GM13976 (cell line): ENCODE results near the gene NCOA7.

Experiments used
- DNase-seq: peaks from one replicate; pipeline ENCODE4 v3.0.0; 2012; ENCODE audit warnings: low spot score
- in situ Hi-C: fragments of 300-500 bp; cut with MboI; formaldehyde crosslinking; loops from one replicate; pipeline ENCODE4 v1.12.0; 2022; ENCODE audit warnings: low sequenced_read_pairs, mixed read lengths, inconsistent platforms; ENCODE audit not compliant: unreplicated experiment
- TF ChIP-seq, protein P1 (sequence below): IDR thresholded peaks from 2 replicates; pipeline ENCODE4 v1.5.1; 2012; ENCODE audit warnings: borderline replicate concordance, mild to moderate bottlenecking; ENCODE audit not compliant: insufficient read depth; ENCODE audit errors: extremely low read depth, missing control alignments, control extremely low read depth

NCOA7 gene

DNA sequence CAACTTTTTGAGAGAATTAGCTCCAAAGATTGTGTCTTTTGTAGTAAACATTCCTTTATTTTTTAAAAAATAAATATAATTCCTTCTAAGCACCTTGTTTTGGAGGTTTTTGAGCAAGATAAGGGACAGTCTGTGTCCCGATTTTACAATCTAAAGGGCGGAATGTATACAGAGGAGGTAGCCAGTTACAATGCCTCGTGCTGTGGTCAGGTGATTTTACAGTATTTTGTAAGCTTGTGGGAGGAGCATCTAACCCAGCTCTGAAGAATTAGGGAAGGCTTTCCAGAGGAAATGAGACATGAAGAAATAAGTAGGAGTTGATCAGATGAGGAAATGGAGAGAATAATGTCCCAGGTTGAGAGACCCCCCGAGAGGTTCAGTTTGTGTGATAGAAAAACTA, 167.1 kb downstream of the NCOA7 start:
- no peak for DNase-seq
- in situ Hi-C loops, result loop anchor here (5.0 kb wide), 1 partner anchor 171 kb away; no protein-coding TSS in a partner anchor

DNA sequence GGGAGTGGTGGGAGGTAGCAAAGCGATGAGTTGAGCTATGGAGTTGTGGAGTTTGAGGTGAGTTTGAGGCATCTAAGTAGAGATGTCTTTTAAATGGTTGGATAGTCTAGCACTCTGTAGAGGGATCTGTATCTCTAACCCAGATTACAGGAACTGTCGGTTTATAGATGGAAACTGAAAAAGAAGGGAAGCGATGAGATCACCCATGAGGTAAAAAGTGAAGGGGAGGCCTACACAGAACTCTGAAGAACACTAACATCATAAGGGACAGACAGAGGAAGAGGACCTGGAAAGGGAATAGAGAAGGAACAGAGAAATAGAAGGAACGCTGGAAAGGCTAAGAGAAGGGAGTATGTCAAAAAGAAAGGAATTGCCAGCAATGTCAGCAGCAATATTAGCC, 168.3 kb downstream of the NCOA7 start:
- DNase-seq, result no peak
- TF ChIP-seq, protein P1, sequence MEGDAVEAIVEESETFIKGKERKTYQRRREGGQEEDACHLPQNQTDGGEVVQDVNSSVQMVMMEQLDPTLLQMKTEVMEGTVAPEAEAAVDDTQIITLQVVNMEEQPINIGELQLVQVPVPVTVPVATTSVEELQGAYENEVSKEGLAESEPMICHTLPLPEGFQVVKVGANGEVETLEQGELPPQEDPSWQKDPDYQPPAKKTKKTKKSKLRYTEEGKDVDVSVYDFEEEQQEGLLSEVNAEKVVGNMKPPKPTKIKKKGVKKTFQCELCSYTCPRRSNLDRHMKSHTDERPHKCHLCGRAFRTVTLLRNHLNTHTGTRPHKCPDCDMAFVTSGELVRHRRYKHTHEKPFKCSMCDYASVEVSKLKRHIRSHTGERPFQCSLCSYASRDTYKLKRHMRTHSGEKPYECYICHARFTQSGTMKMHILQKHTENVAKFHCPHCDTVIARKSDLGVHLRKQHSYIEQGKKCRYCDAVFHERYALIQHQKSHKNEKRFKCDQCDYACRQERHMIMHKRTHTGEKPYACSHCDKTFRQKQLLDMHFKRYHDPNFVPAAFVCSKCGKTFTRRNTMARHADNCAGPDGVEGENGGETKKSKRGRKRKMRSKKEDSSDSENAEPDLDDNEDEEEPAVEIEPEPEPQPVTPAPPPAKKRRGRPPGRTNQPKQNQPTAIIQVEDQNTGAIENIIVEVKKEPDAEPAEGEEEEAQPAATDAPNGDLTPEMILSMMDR, result no peak
- in situ Hi-C loops, result loop anchor here (5.0 kb wide), 1 partner anchor 172 kb away; no protein-coding TSS in a partner anchor

More for the DNA sequence above, 167.1 kb downstream of the NCOA7 start:
- TF ChIP-seq, protein P1, result no peak

DNA sequence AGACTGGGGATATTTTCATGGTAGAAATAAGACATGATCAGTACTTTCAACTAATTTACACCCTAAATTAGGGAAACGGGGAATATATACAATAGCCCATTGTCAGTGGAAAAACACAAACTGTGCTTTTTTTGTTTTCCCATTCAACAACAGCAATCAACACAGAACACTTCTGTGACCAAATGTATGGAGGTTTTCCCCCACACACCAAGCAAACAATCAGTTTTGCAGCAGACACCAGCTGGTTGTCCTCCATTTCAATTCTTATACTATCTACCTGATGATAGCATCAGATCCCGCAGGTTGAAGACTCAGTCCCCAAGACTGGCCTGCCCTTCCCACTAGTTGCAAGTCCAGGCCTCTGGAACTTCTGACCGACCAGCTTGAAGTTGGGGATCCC, 170.4 kb downstream of the NCOA7 start:
- no peak for DNase-seq
- in situ Hi-C loops, result no loop called here
- TF ChIP-seq, protein P1, result no peak

DNA sequence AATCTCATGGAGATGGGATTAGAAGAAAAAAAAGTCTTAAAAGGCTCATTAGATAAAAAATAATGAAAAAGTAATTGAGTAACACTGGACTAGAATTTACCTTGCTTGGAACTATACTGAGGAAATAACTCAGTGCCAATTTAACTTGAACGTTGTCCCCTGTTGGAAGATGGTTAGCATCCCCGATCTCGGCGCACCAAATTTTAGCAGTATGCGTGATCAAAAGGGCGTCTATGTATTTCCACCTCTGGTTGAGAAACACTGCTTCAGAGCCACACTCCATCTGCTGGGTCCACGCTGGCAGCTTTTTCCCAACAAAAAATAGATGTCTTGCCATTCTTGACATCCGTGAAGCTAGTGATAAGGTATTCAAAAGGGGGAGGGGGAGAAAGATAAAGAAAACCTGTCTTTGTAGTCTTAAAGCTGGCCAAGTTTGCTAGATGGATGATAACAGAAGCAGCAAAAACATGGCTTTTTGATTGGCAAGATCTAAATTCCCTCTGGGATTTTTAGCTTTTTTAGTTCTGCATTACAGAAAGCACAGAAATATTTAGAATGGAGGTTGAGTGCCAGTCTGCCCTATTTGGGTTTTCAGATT, 172.2 kb downstream of the NCOA7 start:
- in situ Hi-C loops, result no loop called here
- TF ChIP-seq, protein P1, result no peak
- DNase-seq, result no peak

DNA sequence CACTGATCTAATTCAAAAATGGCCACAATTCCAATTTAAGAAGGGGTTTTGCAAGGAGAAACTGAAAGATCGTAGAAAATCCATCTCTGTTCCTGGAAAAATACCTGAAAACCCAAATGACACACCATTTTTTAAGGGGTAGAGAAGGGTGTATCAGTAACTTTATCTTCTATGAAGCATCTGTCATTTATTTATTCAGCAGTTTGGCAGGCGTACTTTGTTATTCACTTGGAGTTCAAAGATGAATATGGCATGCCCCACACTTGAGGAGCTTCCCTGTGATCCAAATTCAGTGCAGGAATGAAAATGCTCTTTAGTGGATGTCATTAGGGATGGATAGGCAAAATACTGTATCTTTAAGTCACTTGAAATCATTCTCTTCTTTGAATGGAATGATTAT, 173.1 kb downstream of the NCOA7 start:
- in situ Hi-C loops, result no loop called here
- DNase-seq, result no peak
- TF ChIP-seq, protein P1, result no peak

DNA sequence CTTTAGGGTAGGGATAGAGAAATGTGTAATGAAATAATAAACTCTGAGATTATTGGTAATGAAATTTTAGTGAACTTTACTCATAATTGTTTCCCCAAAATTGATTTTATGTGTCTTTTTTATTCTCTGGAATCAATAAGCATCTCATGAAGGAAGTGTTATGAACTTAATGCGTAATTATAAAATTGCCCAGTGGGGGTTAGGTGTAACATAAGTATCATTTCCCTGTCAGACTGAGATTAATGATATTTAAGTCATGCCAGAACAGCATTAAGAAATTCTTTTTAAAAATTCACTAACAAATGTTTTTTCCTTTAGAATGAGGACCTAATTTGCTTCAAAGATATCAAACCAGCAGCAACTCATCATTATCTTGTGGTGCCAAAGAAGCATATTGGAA, 175.8 kb downstream of the NCOA7 start:
- DNase-seq, result no peak
- TF ChIP-seq, protein P1, result no peak
- in situ Hi-C loops, result no loop called here

DNA sequence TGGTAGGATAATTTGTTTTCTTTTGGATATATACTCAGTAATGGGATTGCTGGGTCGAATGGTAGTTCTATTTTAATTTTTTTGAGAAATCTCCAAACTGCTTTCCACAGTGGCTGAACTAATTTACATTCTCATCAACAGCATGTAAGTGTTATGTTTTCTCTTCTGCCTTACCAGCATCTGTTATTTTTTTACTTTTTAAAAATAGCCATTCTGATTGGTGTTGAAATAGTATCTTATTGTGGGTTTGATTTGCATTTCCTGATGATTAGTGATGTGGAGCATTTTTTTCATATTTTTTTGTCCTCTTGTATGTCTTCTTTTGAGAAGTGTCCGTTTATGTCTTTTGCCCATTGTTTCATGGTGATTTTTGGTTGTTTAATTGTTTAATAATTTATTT, 177.7 kb downstream of the NCOA7 start:
- DNase-seq, result no peak
- in situ Hi-C loops, result no loop called here
- TF ChIP-seq, protein P1, result no peak
